NCI-H345 (cell line): ENCODE results near the gene DBP.
"Not testable (repeated sequence)": the region's sequence is repeated elsewhere in the genome, so short reads cannot be mapped to it uniquely, and the experiment has no call there.

ENCODE experiments used
- DNase-seq: peaks from one replicate; lab custom pipeline; 2025; lab: John Stamatoyannopoulos, UW

The DBP gene

GRCh38 chr19:48639483-48640375 lies 2.5 kb upstream of the DBP start:
- no peak for DNase-seq

- no peak for DNase-seq
Observed at GRCh38 chr19:48638831-48639381, 1.7 kb upstream of the DBP start.

- DNase-seq: peak; percentile 82
Observed at GRCh38 chr19:48637948-48638830, 1.0 kb upstream of the DBP start.

- peak; percentile 98 for DNase-seq
Observed at GRCh38 chr19:48637449-48637947, 319 bp upstream of the DBP start.

- peak; percentile 50 for DNase-seq
Observed at GRCh38 chr19:48635966-48636858, 967 bp downstream of the DBP start.

- DNase-seq: peak; percentile 65
Observed at GRCh38 chr19:48635263-48635965, 1.8 kb downstream of the DBP start.

GRCh38 chr19:48634424-48635262 lies 2.5 kb downstream of the DBP start:
- peak; percentile 92 for DNase-seq

- DNase-seq: no peak
Observed at GRCh38 chr19:48634036-48634342, 3.2 kb downstream of the DBP start.

- no peak for DNase-seq
Observed at GRCh38 chr19:48633148-48634035, 3.8 kb downstream of the DBP start.

GRCh38 chr19:48632692-48633147 lies 4.5 kb downstream of the DBP start:
- no peak for DNase-seq

- DNase-seq: not testable (repeated sequence)
Observed at GRCh38 chr19:48632286-48632685, 4.9 kb downstream of the DBP start.

- no peak for DNase-seq
Observed at GRCh38 chr19:48631225-48631624, 6.0 kb downstream of the DBP start.

GRCh38 chr19:48630296-48631063 lies 6.7 kb downstream of the DBP start:
- no peak for DNase-seq

GRCh38 chr19:48629599-48630295 lies 7.4 kb downstream of the DBP start:
- DNase-seq: no peak

- no peak for DNase-seq
Observed at GRCh38 chr19:48629297-48629598, 7.9 kb downstream of the DBP start.

- no peak for DNase-seq
Observed at GRCh38 chr19:48628486-48629296, 8.5 kb downstream of the DBP start.

GRCh38 chr19:48627865-48628314 lies 9.3 kb downstream of the DBP start:
- DNase-seq: no peak
